Fibroblast of lung (primary cell): ENCODE results near the gene PDE4D.

ENCODE experiments used
- CTCF ChIP-seq, 2 donors: IDR thresholded peaks in 1 of 2; conservative IDR thresholded peaks in 1 of 2; 1 replicate in 1 of 2; 2 replicates in 1 of 2; pipeline ENCODE4 v1.5.1; 2011 to 2012; ENCODE audit warnings: low read length in 2 of 2, control low read depth in 1 of 2, inconsistent platforms in 1 of 2, low read depth in 1 of 2, mild to moderate bottlenecking in 1 of 2
- EZH2 ChIP-seq: IDR thresholded peaks from 2 replicates; pipeline ENCODE4 v1.5.1; 2012; ENCODE audit warnings: low read length, control low read depth, mild to moderate bottlenecking; ENCODE audit errors: missing control alignments

GRCh38 chr5:59591162-59591561 lies 302.4 kb downstream of the PDE4D start:
- TF ChIP-seq EZH2 (no peak), CTCF (conservative IDR thresholded peaks at IDR 0.05 in 1 of 2, IDR thresholded peaks at IDR 0.05 in 1 of 2; ENCODE audit: low read depth in 1 of 2, low read length in 2 of 2) (no peak)
